Measurements from ENCODE around the gene TMBIM1. TPM values are rescaled to one million over a fixed set of nuclear protein-coding genes. Genes with fewer than 3 reads are reported as not detected.
A peak's percentile ranks its signal among the peaks of the same experiment; 100 is the strongest.

The TMBIM1 gene
- total RNA-seq, 1 donor: 136 TPM

GRCh38 chr2:218282173-218282991, 9.9 kb downstream of the TMBIM1 start:
- peak; percentile 33 for DNase-seq (ENCODE audit: low read depth)
- no peak overlapping the region for H3K4me3 ChIP-seq (ENCODE audit: low read depth, low read length)

GRCh38 chr2:218281449-218281848, 10.9 kb downstream of the TMBIM1 start:
- TF ChIP-seq CTCF (IDR thresholded peaks at IDR 0.05; ENCODE audit: insufficient read depth, low read depth, low read length): no peak
- no peak overlapping the region for H3K4me3 ChIP-seq (ENCODE audit: low read depth, low read length)
- DNase-seq (ENCODE audit: low read depth): no peak

More at GRCh38 chr2:218282173-218282991, 9.9 kb downstream of the TMBIM1 start:
- no peak for TF ChIP-seq CTCF (IDR thresholded peaks at IDR 0.05; ENCODE audit: insufficient read depth, low read depth, low read length)

GRCh38 chr2:218280260-218280870, 11.9 kb downstream of the TMBIM1 start:
- no peak for DNase-seq (ENCODE audit: low read depth)
- no peak overlapping the region for H3K4me3 ChIP-seq (ENCODE audit: low read depth, low read length)
- no peak for TF ChIP-seq CTCF (IDR thresholded peaks at IDR 0.05; ENCODE audit: insufficient read depth, low read depth, low read length)

GRCh38 chr2:218278531-218279360, 13.6 kb downstream of the TMBIM1 start:
- no peak for DNase-seq (ENCODE audit: low read depth)
- no peak for TF ChIP-seq CTCF (IDR thresholded peaks at IDR 0.05; ENCODE audit: insufficient read depth, low read depth, low read length)
- no peak overlapping the region for H3K4me3 ChIP-seq (ENCODE audit: low read depth, low read length)

GRCh38 chr2:218277921-218278320, 14.4 kb downstream of the TMBIM1 start:
- no peak overlapping the region for H3K4me3 ChIP-seq (ENCODE audit: low read depth, low read length)
- no peak for DNase-seq (ENCODE audit: low read depth)
- TF ChIP-seq CTCF (IDR thresholded peaks at IDR 0.05; ENCODE audit: insufficient read depth, low read depth, low read length): no peak

GRCh38 chr2:218276986-218277755, 15.1 kb downstream of the TMBIM1 start:
- no peak for TF ChIP-seq CTCF (IDR thresholded peaks at IDR 0.05; ENCODE audit: insufficient read depth, low read depth, low read length)
- DNase-seq (ENCODE audit: low read depth): no peak

More at GRCh38 chr2:218276986-218277755, 15.1 kb downstream of the TMBIM1 start:
- no peak overlapping the region for H3K4me3 ChIP-seq (ENCODE audit: low read depth, low read length)

Measured in fibroblast of villous mesenchyme (primary cell).